ENCODE results near the gene ETNK2.

DNA sequence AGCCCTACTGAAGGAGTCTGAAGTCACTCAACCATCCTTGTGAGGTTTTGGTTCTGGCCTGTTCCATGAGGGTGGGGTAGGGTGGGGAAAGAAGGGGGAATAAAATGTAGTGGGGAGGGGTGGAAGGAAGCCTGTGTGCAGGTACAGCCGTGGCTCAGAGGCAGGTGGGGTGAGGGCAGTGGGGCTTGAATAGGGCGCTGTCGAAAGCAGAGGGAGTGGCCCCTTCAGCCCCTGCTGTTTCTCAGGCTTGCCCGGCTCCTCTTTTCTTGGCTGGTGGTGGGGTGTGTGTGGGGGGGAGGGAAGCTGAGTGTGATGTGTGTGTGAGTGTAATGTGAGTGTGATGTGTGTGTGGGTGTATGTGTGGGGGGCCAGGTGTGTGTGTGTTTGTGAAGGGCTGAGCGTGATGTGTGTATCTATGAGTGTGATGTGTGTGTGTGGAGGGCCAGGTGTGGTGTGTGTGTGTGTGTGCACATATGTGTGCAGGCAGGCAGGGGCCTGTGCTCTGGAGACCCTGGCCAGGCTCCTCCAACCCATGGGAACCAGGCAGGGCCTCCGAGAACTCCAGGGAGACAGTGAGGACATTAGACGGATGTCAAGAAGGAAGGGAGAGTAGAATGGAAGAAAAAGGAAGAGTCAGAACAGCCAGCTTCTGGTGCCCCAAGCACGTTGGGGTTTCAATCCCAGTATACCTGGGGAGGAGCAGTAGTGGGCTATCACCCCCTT, 69.9 kb downstream of the ETNK2 start:
- TF ChIP-seq POLR2A (IDR thresholded peaks at IDR 0.05) (no peak), CTCF (IDR thresholded peaks at IDR 0.05) (no peak)

All from right lobe of liver (tissue), 4 donors.